HG03039 (cell line): ENCODE measurements around the gene PICK1.
"Not testable (repeated sequence)": the region's sequence is repeated elsewhere in the genome, so short reads cannot be mapped to it uniquely, and the experiment has no call there.

Experiments used
- ATAC-seq: cut with Tn5 transposase; IDR thresholded peaks from one replicate; pipeline ENCODE4 v1.9.1; 2021; ENCODE audit warnings: mild to moderate bottlenecking, moderate library complexity; ENCODE audit not compliant: unreplicated experiment

Gene PICK1

DNA sequence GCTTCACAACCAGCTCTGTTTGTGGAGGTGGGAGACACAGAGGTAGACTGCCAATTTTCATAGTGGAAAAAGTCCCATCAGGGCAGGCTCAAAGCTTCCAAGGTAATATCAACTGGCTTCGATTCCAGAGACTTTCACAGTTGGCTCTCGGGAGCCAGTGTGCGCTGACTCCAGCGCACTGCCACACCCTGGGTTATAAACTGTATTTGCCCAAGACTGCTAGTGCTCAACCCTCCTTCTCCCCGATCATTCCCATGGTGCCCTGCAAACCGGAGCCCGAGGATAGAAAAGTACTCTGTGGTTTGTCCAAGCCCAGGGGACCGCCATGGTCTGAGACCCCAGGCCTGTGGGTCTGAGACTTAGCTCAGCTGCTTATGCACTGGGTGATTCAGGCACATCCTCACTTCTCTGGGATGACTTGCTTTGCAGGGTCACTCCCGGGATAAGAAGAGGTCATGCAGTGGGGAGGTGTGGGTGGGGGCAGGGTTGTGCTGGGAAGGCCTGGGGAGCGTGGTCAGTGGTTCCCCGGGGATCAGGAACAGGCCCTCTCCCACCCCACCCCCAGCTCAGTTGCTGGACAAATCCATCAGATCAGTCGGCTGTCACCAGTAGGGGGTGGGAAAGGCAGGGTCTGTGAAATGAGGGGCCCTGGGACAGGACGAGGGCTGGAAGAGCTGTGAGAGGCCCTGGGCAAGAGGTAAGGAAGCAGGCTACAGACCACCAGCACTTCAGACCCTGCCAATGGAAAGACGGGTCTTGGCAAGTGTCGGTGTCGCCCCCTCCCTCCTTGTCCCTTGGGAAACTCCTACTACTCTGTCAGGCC lies 26.7 kb upstream of the PICK1 start:
- no peak for ATAC-seq

DNA sequence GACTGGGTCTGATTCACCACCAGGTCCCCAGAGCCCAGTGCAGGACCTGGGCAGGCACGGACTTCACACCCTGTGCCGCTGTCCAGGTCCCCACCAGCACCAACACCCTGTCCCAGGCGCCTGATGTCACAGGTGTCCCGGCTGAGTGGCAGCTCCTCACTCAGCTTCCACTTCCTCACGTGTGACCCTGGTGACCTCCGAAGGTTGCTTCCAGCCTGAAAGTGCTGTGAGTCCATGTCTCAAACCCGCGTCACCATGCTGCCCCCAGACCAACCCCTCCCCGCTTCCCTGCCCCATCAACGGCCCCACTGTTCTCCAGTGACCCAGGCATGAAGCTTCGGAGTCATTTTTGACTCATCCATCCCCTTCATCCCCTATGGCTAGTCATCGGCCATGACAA lies 25.7 kb upstream of the PICK1 start:
- ATAC-seq = no peak

DNA sequence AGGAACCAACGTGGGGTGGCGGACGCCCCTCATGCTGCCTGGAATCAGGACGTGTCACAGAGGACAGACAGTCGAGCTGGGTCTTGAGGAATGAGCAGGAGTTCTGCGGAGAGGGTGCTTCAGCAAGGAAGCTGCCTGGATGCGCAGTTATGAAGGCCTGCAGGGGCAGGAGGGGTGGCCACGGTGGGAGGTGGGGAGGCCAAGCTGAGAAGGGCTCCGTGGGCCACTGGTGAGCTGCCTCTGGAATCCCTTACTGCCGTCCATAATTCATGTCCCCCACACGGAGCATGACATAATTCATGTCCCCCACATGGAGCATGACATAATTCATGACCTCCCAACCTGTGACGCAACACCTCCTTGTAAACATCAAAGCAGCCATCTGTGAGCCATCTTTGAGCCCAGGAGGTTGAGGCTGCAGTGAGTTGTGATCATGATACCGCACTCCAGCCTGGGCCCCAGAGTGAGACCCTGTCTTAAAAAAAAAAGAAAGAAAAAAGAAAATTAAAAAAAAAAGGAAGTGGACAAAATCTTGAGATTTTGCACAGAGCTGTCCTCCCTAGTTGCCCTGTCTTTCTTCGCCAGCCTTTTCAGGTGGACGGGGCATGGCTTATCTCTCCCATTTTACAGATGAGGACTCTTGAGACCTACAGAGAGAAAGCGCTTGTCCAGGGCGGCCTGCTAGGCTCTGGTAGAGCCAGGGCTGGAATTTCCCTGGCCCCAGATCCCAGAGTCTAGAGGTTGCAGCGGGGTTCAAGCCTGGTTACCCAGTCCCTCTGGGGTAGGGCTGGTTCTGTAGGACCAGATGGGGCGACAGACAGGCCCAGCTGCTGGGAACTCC lies 24.3 kb upstream of the PICK1 start:
- ATAC-seq = no peak

DNA sequence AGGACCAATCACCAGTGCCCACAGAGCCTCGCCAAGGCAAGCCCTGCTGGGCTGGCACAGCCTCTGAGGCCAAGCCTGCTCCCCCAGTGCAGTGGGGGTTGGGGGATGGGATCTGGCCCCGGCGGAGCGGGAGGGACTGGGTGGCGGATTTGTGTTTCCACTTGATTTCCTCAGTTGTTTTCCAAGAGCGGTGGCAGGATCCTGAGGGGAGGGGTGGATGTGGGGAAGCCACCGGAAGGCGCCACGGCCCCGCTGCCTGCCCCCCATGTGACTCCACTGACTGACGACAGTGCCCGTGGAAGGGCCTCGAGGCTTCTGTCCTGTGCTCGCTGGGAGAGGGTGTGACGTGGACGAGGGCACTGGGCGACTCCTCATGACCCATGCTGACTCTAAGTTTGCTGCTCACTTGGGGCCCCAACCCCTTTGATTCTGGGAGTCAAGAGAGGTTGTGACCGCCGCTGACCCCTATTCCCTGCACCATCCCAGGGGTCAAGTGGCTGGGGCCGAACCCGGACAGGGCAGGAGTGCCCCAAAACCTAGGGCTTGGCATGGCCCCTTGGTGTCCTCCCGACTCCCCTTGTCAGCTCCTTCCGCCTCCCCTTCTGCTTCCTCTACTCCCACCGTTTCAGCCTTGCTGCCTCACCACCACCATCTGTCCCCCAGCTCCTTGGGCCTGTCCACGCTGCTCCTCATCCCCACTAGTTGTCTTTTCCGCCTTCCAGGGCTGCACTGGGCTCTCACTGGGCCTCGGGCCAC lies 23.5 kb upstream of the PICK1 start:
- ATAC-seq = no peak

DNA sequence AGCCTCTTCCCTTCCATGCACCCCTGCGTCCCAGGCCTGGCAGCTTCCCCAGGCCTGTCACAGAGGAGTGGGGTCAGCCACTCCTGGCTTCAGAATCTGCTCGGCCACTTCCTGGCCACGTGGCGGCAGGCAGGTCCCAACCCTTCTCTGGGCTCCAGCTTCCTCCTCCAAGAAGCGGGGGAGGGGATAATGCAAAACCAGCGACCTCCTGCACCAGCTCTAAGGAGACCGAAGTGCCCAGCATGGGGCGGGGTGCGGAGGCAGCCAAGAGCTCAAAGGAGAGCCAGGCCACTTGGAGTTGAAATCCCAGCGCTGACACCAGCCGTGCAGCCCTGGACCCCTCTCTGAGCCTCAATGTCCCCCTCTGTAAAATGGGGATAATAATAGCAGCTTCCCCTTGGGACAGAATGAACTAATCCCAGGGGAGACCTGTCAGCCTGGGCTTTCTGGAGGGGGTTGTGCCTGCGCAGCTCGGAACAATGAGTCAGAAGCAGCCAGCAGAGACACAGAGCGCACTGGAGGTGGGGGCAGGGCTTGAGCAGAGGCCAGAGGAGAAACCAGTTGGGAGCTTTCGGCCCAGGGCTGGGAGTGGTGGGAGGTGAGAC lies 22.8 kb upstream of the PICK1 start:
- no peak for ATAC-seq

DNA sequence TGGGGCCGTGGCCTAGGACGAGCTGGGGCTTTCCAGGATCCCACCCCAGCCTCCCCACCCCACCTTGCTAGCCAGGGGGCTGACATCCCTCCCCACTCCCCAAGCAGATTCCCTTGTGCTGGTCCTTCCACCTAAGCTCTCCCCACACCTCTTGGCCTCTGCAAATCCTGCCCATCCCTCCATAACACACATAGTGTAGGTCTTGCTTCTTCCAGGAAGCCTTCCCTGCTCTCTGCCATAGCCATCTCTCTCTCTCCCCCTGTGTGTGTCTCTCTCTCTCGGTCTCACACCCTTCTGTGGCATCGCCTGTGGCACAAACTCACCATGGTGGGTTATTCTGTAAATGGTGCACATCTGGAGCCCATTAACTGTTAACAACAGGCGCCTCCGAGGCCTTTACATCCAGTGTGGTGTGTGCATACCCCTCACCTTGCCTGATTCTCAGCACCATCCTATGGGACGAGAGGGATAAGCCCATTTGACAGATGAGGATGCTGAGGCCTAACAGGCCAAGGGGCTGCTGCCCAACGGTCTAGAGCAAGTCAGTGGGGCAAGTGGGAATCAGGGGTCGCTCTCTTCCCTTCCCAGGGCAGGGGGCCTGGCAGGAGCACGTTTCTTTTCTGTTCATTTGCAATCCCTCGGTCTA lies 22.2 kb upstream of the PICK1 start:
- ATAC-seq = no peak

DNA sequence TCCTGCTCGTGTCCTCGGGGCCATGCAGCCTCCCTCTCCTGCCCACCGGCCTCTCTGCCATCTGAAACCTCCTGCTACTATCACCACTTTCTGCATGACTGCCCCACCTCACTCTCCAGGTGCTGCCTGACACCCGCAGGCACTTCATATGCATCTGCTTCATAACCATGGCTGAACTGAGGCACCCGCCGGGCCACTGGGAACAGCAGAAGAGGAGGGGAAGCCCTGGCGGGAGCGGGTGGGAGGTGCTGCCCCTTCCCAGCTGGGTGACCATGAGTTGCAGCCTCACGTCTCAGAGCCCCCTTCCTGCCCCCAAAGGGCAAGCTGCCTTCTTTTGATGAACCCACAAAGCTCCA lies 21.7 kb upstream of the PICK1 start:
- ATAC-seq = no peak

DNA sequence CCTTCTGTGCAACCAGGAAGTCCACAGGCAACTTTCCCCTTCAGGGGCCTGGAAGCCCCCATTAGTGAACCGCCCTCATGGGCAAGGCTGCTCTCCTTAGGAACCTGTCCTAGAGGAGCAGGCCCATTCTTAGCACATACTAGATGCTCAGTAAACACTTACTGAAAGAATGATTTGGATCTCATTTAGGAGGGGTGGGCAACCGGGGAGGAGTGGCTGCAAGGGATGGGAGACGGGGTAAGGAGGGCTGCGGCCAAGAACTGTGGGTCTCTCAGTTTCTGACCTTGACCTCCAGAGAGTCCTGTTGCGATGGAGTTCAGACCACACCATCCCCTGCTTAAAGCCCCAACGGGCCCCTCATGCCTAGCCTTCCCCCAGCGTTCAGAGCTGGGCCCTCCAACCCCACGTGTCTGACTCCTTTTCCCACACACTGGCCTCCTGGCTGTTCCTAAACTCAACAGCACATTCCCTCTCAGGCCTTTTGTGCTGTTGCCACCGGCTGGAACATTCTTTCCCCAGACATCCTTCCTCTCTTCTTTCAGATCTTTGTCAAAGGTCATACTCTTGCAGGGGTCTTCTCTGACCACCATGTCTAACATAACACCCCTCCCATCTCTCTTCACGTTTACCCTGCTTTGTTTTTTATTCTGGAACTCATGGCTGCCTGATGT lies 20.7 kb upstream of the PICK1 start:
- no peak for ATAC-seq

DNA sequence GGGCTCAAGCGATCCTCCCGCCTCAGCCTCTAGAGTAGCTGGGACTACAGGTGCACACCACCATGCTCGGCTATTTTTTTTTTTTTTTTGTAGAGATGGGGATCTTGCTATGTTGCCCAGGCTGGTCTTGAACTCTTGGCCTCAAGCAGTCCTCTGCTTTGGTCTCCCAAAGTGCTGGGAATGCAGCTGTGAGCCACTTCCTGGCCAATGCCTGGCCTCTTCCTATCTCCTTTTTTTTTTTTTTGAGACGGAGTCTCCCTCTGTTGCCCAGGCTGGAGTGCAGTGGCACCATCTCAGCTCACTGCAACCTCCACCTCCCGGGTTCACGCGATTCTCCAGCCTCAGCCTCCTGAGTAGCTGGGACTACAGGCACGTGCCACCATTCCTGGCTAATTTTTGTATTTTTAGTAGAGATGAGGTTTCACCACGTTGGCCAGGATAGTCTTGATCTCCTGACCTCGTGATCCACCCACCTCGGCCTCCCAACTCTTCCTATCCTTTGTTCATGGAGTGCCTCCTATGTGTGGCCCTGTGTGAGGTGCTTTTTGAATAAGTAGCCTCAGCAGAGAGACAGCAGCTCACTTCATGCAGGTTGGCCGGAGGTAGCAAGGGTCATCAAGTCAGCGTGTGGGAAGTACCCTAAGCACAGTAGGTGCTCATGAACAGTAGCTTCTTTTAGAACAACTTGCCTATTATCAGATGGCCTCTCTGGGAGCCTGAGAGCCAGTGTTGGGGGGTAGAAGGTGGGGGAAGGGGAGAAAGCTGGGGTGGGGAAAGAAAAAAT lies 19.6 kb upstream of the PICK1 start:
- not testable (repeated sequence) for ATAC-seq

DNA sequence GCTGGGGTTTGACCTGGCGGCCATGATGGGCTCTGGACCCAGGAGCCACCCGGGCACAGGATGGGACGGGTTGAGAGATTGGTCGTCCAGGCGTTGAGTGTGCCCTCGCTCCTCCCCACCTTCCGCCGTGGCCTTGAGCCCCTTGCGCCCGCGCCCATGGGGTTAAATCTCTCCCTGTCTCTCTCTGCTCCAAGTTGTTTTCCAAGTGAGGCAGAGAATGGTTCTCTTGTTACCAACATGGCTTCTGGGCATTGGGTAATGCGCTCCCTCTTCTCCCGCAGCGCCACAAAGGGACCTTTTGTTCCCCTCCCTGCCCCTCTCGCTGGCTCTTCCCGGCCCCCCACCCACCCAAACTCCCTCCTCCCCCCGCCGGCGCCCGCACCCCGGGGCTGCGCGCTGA lies 18.8 kb upstream of the PICK1 start:
- no peak for ATAC-seq

DNA sequence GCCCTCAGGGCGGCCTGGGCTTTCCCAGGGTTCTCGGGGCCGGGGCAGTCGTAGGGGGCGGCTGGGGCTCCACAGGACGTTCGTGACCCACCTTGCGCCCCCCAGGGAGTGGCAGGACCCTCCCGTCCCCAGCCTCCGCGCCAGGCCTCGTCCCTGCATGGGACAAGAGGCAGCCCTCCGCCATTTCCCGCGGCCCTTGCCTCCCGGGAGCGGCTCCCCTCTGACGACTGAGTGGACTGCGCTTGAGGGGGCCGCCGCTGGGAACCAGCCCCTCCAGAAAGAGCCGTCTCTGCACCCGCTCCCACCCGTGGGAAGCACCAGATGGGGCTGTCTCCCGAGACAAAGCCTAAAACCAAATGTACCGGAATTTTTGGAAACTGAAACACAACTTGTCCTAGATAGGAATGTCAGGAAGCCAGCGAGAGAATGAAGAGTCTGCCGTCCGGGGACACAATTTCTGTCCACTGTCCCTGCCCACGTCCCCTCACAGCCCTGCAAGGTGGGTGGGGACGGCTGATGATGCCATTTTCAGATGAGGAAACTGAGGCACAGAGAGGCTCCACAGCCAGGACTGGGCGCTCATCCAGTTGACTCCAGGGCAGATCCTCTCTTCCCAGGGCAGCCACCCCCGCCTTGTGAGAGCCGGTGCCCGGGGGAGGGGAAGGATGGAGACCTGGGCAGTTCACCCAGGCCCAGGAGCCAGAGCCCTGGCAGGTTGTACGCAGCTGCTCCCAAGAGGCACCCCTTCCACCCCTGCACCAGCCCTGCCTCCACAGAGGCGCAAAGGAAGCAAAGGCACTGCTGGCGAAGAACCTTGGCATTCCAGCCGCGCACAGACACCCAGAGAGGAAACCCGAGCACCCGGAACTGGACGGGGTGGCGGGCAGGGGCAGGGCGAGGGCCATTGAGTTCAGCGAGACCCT lies 18.1 kb upstream of the PICK1 start:
- no peak for ATAC-seq

DNA sequence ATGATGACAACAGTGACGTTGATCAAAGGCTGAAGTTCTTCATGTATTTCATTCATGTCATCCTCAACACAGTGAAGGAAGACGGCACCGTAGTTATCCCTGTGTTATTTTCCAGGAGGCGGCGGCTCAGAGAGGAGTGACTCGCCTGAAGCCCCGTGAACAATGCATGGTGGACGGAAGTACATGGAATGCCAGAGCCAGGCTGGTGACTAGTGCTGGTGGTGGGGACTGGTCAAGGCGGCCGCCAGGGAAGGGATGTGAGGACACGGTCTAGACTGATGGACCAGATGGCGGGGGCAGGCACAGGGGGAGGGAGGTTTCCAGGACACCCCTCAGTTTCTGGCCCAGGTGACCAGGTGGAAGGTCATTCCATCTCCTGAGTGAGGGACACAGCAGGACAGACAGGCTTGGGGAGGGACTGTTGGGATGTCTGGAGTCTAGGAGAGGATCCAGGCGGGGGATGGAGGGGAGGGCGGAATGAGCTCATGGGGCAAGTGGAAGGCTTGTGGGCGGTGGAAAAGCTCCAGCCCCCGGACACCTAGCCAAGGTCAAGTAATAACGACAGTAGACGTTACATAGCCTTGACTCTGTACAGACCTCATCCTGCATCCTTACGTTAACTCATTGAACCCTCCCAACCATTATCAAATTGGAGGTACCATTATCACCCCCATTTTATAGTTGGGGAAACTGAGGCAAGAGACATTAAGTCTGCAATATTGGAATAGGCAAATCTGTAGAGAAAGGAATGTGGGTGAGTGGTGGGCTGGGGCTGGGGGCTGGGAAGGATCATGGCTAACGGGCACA lies 16.0 kb upstream of the PICK1 start:
- no peak for ATAC-seq

DNA sequence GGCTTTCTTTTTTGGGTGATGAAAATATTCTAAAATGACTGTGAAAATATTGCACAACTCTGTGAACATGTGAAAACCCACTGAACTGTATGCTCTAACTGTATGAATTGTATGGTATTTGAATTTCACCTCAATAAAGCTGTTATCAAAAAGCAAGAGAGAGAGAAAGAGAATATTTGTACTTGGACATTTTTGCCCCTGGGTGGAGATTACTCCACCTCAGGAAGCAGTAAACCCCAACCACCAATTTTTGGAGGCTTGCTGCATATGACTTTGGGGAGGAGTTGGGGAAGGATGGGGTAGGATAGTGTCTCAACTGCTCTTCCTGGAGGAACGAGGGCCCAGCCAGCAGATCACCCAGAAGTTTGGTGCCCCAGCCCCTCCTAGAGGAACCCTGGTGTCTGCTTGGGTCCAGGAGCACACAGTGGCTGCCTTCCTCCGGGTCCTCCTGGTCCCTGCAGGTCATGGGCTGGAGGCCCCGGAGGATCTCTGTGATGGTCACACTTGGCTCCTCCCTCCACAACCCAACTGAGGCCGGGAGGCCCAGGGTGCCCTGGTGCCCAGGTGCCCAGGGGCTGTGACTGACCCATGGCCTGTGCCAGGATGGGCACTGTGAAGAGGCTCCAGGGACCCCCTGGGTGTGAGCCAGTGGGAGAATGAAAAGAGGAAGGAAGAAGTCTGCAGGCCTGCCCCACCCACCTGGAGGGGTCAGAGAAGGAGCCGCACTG lies 15.3 kb upstream of the PICK1 start:
- ATAC-seq = no peak

DNA sequence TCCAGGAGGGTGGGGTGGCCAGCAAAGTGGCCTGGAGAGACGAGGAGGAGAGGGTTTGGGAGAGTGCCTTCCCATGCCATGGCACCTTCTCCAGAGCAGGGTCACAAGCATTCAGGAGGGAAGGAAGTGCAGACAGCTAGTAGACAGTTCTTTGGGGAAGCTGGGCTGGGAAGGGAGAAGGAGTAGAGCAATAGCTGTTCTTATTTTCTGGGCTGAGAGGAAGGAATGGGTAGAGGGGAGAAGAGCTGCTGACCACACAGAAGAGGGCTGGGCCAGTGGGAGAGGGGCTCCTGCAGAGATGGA lies 14.8 kb upstream of the PICK1 start:
- no peak for ATAC-seq

DNA sequence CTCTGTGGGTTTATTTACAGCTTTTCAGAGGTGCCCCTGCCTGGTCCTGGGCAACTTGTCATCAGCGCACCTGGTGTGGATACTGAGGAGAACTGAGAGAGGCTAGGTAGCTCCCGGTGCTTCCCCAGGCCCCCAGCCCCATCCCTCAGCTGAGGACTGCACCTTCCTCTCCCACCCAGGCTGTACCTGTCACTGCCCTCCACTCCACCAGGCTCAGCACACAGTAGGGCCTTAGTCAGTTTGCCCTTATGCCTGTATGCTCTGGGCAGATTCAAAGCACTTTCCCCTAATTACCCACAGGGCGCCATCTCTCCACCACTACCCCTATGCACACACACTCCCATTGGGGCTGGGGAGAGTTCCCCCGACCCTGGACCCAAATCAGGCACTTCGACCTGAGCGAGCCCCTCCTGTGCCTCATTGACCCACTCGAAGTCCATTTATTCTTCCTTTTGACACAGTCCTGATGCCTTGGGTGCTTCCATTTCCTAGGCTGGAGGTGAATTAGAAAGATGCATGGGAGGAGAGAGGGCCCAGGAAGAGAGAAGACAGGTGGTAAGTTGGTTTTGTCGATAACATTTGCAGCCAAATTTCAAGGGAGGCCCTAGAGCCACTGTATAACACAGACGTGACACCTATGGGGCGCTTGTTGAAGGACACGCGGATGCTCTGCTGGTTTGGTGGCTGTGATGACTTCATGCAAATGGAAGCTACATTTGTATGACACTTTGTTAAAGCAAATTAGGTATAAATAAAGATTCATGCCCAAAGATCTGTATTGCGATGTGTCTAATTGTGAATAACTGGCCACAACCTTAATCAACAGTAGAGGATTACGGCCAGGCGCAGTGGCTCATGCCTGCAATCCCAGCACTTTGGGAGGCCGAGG lies 13.8 kb upstream of the PICK1 start:
- no peak for ATAC-seq
